Keratinocyte (primary cell): Measurements from ENCODE around the gene TP53BP1. TPM values are rescaled to one million over a fixed set of nuclear protein-coding genes. Genes with fewer than 3 reads are reported as not detected.

ENCODE experiments used
- DNase-seq: peaks from one replicate; pipeline ENCODE4 v3.0.0-alpha.2; 2011; ENCODE audit warnings: low read depth, missing footprints, low spot score
- FAIRE-seq: peaks from 2 replicates; lab custom pipeline; 2011; peaks lifted over from hg19 to GRCh38; lab: Jason Lieb, UNC
- H2AFZ ChIP-seq: 2 replicates; pipeline ENCODE4 v1.6.0; 2012; ENCODE audit warnings: low read length, control low read depth, inconsistent platforms; ENCODE audit not compliant: control insufficient read depth
- H3K27ac ChIP-seq: 2 replicates; pipeline ENCODE4 v1.5.1; 2011; ENCODE audit warnings: low read length; ENCODE audit not compliant: control insufficient read depth, insufficient read depth
- H3K27me3 ChIP-seq: 3 replicates; pipeline ENCODE4 v1.6.0; 2011; ENCODE audit warnings: low read length; ENCODE audit not compliant: control insufficient read depth, insufficient read depth; ENCODE audit errors: extremely low read depth
- H3K36me3 ChIP-seq, 2 experiments: 2 replicates in 1 of 2; 3 replicates in 1 of 2; pipeline ENCODE4 v1.5.1; 2011; ENCODE audit warnings: low read length in 2 of 2, mild to moderate bottlenecking in 1 of 2; ENCODE audit not compliant: control insufficient read depth in 2 of 2, insufficient read depth in 2 of 2; ENCODE audit errors: extremely low read depth in 1 of 2
- H3K4me1 ChIP-seq: 3 replicates; pipeline ENCODE4 v1.5.1; 2011; ENCODE audit warnings: low read length; ENCODE audit not compliant: control insufficient read depth, insufficient read depth; ENCODE audit errors: extremely low read depth
- H3K4me2 ChIP-seq: 3 replicates; pipeline ENCODE4 v1.6.0; 2011; ENCODE audit warnings: low read depth, low read length; ENCODE audit not compliant: control insufficient read depth, insufficient read depth; ENCODE audit errors: extremely low read depth
- H3K4me3 ChIP-seq, 3 experiments: fragments of 200-600 bp in 1 of 3; sonication (generic) in 1 of 3; 2 replicates in 2 of 3; 3 replicates in 1 of 3; pipeline ENCODE4 v1.5.1; 2011 to 2016; ENCODE audit warnings: low read length in 3 of 3, mild to moderate bottlenecking in 3 of 3, control low read depth in 2 of 3, inconsistent platforms in 1 of 3, low read depth in 1 of 3, mixed read lengths in 1 of 3, mixed run types in 1 of 3, moderate library complexity in 1 of 3; ENCODE audit not compliant: control insufficient read depth in 2 of 3, insufficient read depth in 2 of 3; ENCODE audit errors: extremely low read depth in 1 of 3
- H3K79me2 ChIP-seq: 2 replicates; pipeline ENCODE4 v1.6.0; 2012; ENCODE audit warnings: low read length; ENCODE audit not compliant: control insufficient read depth, insufficient read depth
- H3K9ac ChIP-seq: 3 replicates; pipeline ENCODE4 v1.6.0; 2011; ENCODE audit warnings: low read length; ENCODE audit not compliant: control insufficient read depth, insufficient read depth; ENCODE audit errors: extremely low read depth
- H3K9me1 ChIP-seq: 3 replicates; pipeline ENCODE4 v1.6.0; 2011; ENCODE audit warnings: low read length; ENCODE audit not compliant: control insufficient read depth, insufficient read depth; ENCODE audit errors: extremely low read depth
- H3K9me3 ChIP-seq: 2 replicates; pipeline ENCODE4 v1.5.1; 2012; ENCODE audit warnings: low read depth, low read length; ENCODE audit not compliant: control insufficient read depth
- H4K20me1 ChIP-seq: 3 replicates; pipeline ENCODE4 v1.6.0; 2011; ENCODE audit warnings: low read length; ENCODE audit not compliant: control insufficient read depth, insufficient read depth; ENCODE audit errors: extremely low read depth
- CTCF ChIP-seq, 3 experiments: IDR thresholded peaks in 1 of 3; conservative IDR thresholded peaks in 1 of 3; optimal IDR thresholded peaks in 1 of 3; 2 replicates in 2 of 3; 3 replicates in 1 of 3; pipeline versions ENCODE3 to v1.5.1; 2011; ENCODE audit warnings: low read length in 3 of 3, mild to moderate bottlenecking in 3 of 3, moderate library complexity in 2 of 3, control low read depth in 1 of 3, inconsistent platforms in 1 of 3; ENCODE audit not compliant: insufficient read depth in 2 of 3; ENCODE audit errors: extremely low read depth in 1 of 3
- EZH2 ChIP-seq: IDR thresholded peaks from one replicate; pipeline ENCODE4 v1.6.1; 2012; ENCODE audit warnings: inconsistent platforms, mild to moderate bottlenecking, low read length, moderate library complexity
- dilution Hi-C: fragments of 300-500 bp; cut with MboI; formaldehyde crosslinking; loops from one replicate; pipeline ENCODE4 v1.7.0; 2020; ENCODE audit warnings: low sequenced_read_pairs; ENCODE audit not compliant: extremely low pct_ligation_motif_present
- polyA plus RNA-seq, 5 experiments: library from polyadenylated mRNA; depleted of rRNA in 3 of 5; stranded (reverse) in 3 of 5; stranded (forward) in 1 of 5; unstranded in 1 of 5; fragments of >200 nt; gene quantifications; 1 replicate in 1 of 5; 2 replicates in 3 of 5; 3 replicates in 1 of 5; pipeline versions ENCODE4 v1.2.1 to v1.2.3, GENCODE V29; 2011 to 2012; ENCODE audit warnings: missing spikeins in 2 of 5, low read depth in 1 of 5, low replicate concordance in 1 of 5

The TP53BP1 gene
- polyA plus RNA-seq, 1 donor (not counting 4 experiments of a cell fraction or from before 2014, with no cell fraction given): 30.7 TPM

- H3K4me3 ChIP-seq: no peak overlapping the region
- H3K36me3 ChIP-seq: no peaks in the 10 kb centered on the region
- no peak overlapping the region for H3K27ac ChIP-seq
- no peak for FAIRE-seq
- no peaks in the 10 kb centered on the region for H3K79me2 ChIP-seq
- H3K4me1 ChIP-seq: peaks cover 11% of the 10 kb centered on the region
- H4K20me1 ChIP-seq: no peaks in the 10 kb centered on the region
- no peak overlapping the region for H3K4me2 ChIP-seq
- no peaks in the 10 kb centered on the region for H3K9me1 ChIP-seq
- H3K27me3 ChIP-seq: peaks cover 31% of the 10 kb centered on the region
- dilution Hi-C loops: no loop called here
- TF ChIP-seq EZH2 (no peak), CTCF (optimal IDR thresholded peaks at IDR 0.05 in 1 of 3, IDR thresholded peaks at IDR 0.05 in 1 of 3, conservative IDR thresholded peaks at IDR 0.05 in 1 of 3; ENCODE audit: extremely low read depth in 1 of 3, insufficient read depth in 2 of 3, low read length in 3 of 3) (no peak)
- H3K9ac ChIP-seq: no peak overlapping the region
- H2AFZ ChIP-seq: no peak overlapping the region
- DNase-seq: no peak
- H3K9me3 ChIP-seq: no peaks in the 10 kb centered on the region
These were observed 20.6 kb upstream of the TP53BP1 start for GRCh38 chr15:43513550-43513949.

- peak overlapping the region; percentile 25 for H3K9ac ChIP-seq
- dilution Hi-C loops: no loop called here
- no peak overlapping the region for H3K27ac ChIP-seq
- no peaks in the 10 kb centered on the region for H3K9me1 ChIP-seq
- H4K20me1 ChIP-seq: no peaks in the 10 kb centered on the region
- FAIRE-seq: no peak
- no peak for DNase-seq
- H2AFZ ChIP-seq: peak overlapping the region; percentile 80
- peak overlapping the region; percentile 96 for H3K4me2 ChIP-seq
- peak; percentile 13 for TF ChIP-seq EZH2
- TF ChIP-seq CTCF (optimal IDR thresholded peaks at IDR 0.05 in 1 of 3, IDR thresholded peaks at IDR 0.05 in 1 of 3, conservative IDR thresholded peaks at IDR 0.05 in 1 of 3; ENCODE audit: extremely low read depth in 1 of 3, insufficient read depth in 2 of 3, low read length in 3 of 3): peak in 1 of 3 experiments; percentile 40
- peaks cover 13% of the 10 kb centered on the region for H3K27me3 ChIP-seq
- H3K4me1 ChIP-seq: peaks cover 11% of the 10 kb centered on the region
- H3K36me3 ChIP-seq: no peaks in the 10 kb centered on the region
- no peaks in the 10 kb centered on the region for H3K9me3 ChIP-seq
- peak overlapping the region; percentile 52 to 77 (median 63) for H3K4me3 ChIP-seq
- H3K79me2 ChIP-seq: no peaks in the 10 kb centered on the region
These were observed 18.3 kb upstream of the TP53BP1 start for GRCh38 chr15:43511012-43511885.
